GM20431 (cell line): Measurements from ENCODE around the gene USP10.

Experiments used
- in situ Hi-C: fragments of 300-500 bp; cut with MseI, MboI; formaldehyde crosslinking; loops from one replicate; pipeline ENCODE4 v1.15.0; 2020; ENCODE audit warnings: low sequenced_read_pairs; ENCODE audit not compliant: unreplicated experiment

Gene USP10

DNA sequence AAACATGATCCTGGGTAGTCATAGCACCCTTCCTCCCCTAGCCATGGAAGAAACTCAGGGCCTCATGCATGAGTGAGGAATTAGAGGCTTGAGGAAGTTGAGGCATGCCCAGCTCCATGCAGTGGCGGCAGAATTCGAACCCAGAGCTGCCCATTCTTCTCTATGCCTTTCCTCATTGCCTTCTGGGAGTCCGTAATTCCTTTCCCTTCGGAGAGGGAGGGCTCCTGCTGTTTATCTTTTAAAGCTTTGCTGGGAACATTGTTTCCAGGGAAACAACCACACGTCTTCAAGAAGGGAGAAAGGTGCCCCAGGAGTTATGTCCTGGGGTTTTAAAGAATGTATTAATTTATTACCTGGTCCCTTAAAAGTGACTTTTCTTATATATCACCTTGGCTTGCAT is 128.5 kb downstream of the USP10 start:
- in situ Hi-C loops: no loop called here
